Mammary epithelial cell (primary cell): ENCODE data around the gene SPRED1.

Experiments
- CTCF ChIP-seq, 2 donors: IDR thresholded peaks in 1 of 2; conservative IDR thresholded peaks in 1 of 2; 2 replicates each; pipeline ENCODE4 v1.5.1; 2011 to 2012; ENCODE audit warnings: inconsistent platforms in 2 of 2, low read length in 2 of 2, mild to moderate bottlenecking in 2 of 2, control low read depth in 1 of 2, low read depth in 1 of 2; ENCODE audit not compliant: insufficient read depth in 1 of 2; ENCODE audit errors: extremely low read depth in 1 of 2
- EZH2 ChIP-seq: IDR thresholded peaks from 2 replicates; pipeline ENCODE4 v1.6.1; 2012; ENCODE audit warnings: low read length, inconsistent platforms, borderline replicate concordance

GRCh38 chr15:38283010-38283409 is 30.4 kb downstream of the SPRED1 start:
- TF ChIP-seq CTCF (conservative IDR thresholded peaks at IDR 0.05 in 1 of 2, IDR thresholded peaks at IDR 0.05 in 1 of 2; ENCODE audit: extremely low read depth in 1 of 2, insufficient read depth in 1 of 2, low read depth in 1 of 2, low read length in 2 of 2), result no peak
- TF ChIP-seq EZH2, result no peak
